ENCODE data around the gene CSRNP3.

DNA sequence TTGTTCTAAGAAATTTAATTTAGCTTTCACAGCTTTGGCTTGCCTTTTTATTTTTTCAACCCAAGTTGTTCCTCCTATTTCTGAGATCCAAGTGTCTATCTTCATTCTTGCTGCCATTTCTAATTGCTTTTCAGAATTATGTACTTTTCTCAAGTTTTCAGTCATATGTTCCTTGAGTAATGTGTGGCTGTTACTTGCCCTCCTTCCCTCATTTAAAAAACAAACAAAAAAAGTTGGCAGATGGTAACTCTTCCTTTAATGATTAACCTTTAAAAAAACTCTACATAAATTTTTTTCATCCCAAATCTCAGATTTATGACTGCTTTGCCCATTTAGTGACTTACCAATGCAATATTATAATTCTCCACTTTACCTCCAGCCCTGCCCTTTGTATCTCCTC is 193.2 kb downstream of the CSRNP3 start:
- TF ChIP-seq CTCF (IDR thresholded peaks at IDR 0.05) = no peak
- TF ChIP-seq POLR2A (IDR thresholded peaks at IDR 0.05) = no peak

All from uterus (tissue), 2 donors.